ENCODE data around the gene BLVRA. TPM values are rescaled to one million over a fixed set of nuclear protein-coding genes. Genes with fewer than 3 reads are reported as not detected.

Gene BLVRA
- total RNA-seq, 1 donor from 2014 or later: 32.2 TPM

- intact Hi-C loops (cut with micrococcal nuclease): no loop called here
- H3K27ac Mint-ChIP-seq: no peak overlapping the region
- H3K4me1 Mint-ChIP-seq (ENCODE audit: low read depth): peaks cover 30% of the 10 kb centered on the region
- DNase-seq (ENCODE audit: low spot score): no peak
- no peaks in the 10 kb centered on the region for H3K36me3 Mint-ChIP-seq (ENCODE audit: low read depth)
- no peak overlapping the region for H3K4me3 Mint-ChIP-seq (ENCODE audit: low read depth)
- peaks cover 21% of the 10 kb centered on the region for H3K27me3 Mint-ChIP-seq (ENCODE audit: low read depth)
- H3K9me3 Mint-ChIP-seq: no peaks in the 10 kb centered on the region
Measured at GRCh38 chr7:43753843-43754242, 4.6 kb upstream of the BLVRA start.

- no peak for DNase-seq (ENCODE audit: low spot score)
- H3K9me3 Mint-ChIP-seq: no peaks in the 10 kb centered on the region
Measured at GRCh38 chr7:43754596-43754995, 3.9 kb upstream of the BLVRA start.

GRCh38 chr7:43756368-43757072 is 2.0 kb upstream of the BLVRA start:
- Mint-ChIP-seq H3K36me3 (ENCODE audit: low read depth) (peaks cover 3% of the 10 kb centered on the region), H3K27me3 (ENCODE audit: low read depth) (peaks cover 27% of the 10 kb centered on the region), H3K4me1 (ENCODE audit: low read depth) (peaks cover 32% of the 10 kb centered on the region), H3K4me3 (ENCODE audit: low read depth) (peak overlapping the region; percentile 40), H3K27ac (no peak overlapping the region), H3K9me3 (no peaks in the 10 kb centered on the region)
- intact Hi-C loops (cut with micrococcal nuclease): loop anchor here (1.0 to 2.0 kb wide), 2 partner anchors 21 to 108 kb away; no protein-coding TSS in a partner anchor
- no peak for DNase-seq (ENCODE audit: low spot score)

More at GRCh38 chr7:43754596-43754995, 3.9 kb upstream of the BLVRA start:
- Mint-ChIP-seq H3K27ac (no peak overlapping the region), H3K36me3 (ENCODE audit: low read depth) (no peaks in the 10 kb centered on the region), H3K4me3 (ENCODE audit: low read depth) (no peak overlapping the region), H3K4me1 (ENCODE audit: low read depth) (peaks cover 35% of the 10 kb centered on the region), H3K27me3 (ENCODE audit: low read depth) (peaks cover 21% of the 10 kb centered on the region)
- intact Hi-C loops (cut with micrococcal nuclease): no loop called here

GRCh38 chr7:43757073-43757720 is 1.3 kb upstream of the BLVRA start:
- DNase-seq (ENCODE audit: low spot score): no peak
- H3K27ac Mint-ChIP-seq: no peak overlapping the region
- peaks cover 3% of the 10 kb centered on the region for H3K36me3 Mint-ChIP-seq (ENCODE audit: low read depth)
- peaks cover 27% of the 10 kb centered on the region for H3K27me3 Mint-ChIP-seq (ENCODE audit: low read depth)
- no peaks in the 10 kb centered on the region for H3K9me3 Mint-ChIP-seq
- H3K4me1 Mint-ChIP-seq (ENCODE audit: low read depth): peaks cover 35% of the 10 kb centered on the region
- H3K4me3 Mint-ChIP-seq (ENCODE audit: low read depth): peak overlapping the region; percentile 40
- intact Hi-C loops (cut with micrococcal nuclease): loop anchor here (2.0 kb wide), 1 partner anchor 108 kb away; no protein-coding TSS in a partner anchor

GRCh38 chr7:43758822-43759683 is 573 bp downstream of the BLVRA start:
- peak; percentile 43 for DNase-seq (ENCODE audit: low spot score)
- H3K4me1 Mint-ChIP-seq (ENCODE audit: low read depth): peaks cover 41% of the 10 kb centered on the region
- H3K4me3 Mint-ChIP-seq (ENCODE audit: low read depth): peak overlapping the region; percentile 73
- intact Hi-C loops (cut with micrococcal nuclease): loop anchor here (2.0 kb wide), 1 partner anchor 30 kb away; the partner anchor contains the start of gene COA1
- no peaks in the 10 kb centered on the region for H3K9me3 Mint-ChIP-seq
- H3K27me3 Mint-ChIP-seq (ENCODE audit: low read depth): peaks cover 20% of the 10 kb centered on the region
- peaks cover 3% of the 10 kb centered on the region for H3K36me3 Mint-ChIP-seq (ENCODE audit: low read depth)
- no peak overlapping the region for H3K27ac Mint-ChIP-seq

- peaks cover 3% of the 10 kb centered on the region for H3K36me3 Mint-ChIP-seq (ENCODE audit: low read depth)
- intact Hi-C loops (cut with micrococcal nuclease): no loop called here
- no peak overlapping the region for H3K4me3 Mint-ChIP-seq (ENCODE audit: low read depth)
- no peak for DNase-seq (ENCODE audit: low spot score)
- no peaks in the 10 kb centered on the region for H3K9me3 Mint-ChIP-seq
- H3K27ac Mint-ChIP-seq: no peak overlapping the region
- H3K4me1 Mint-ChIP-seq (ENCODE audit: low read depth): peaks cover 49% of the 10 kb centered on the region
- peaks cover 19% of the 10 kb centered on the region for H3K27me3 Mint-ChIP-seq (ENCODE audit: low read depth)
Measured at GRCh38 chr7:43760861-43761260, 2.4 kb downstream of the BLVRA start.

- Mint-ChIP-seq H3K27ac (no peak overlapping the region), H3K4me3 (ENCODE audit: low read depth) (no peak overlapping the region), H3K27me3 (ENCODE audit: low read depth) (peaks cover 19% of the 10 kb centered on the region), H3K4me1 (ENCODE audit: low read depth) (peaks cover 44% of the 10 kb centered on the region), H3K36me3 (ENCODE audit: low read depth) (peaks cover 3% of the 10 kb centered on the region), H3K9me3 (no peaks in the 10 kb centered on the region)
- intact Hi-C loops (cut with micrococcal nuclease): no loop called here
- no peak for DNase-seq (ENCODE audit: low spot score)
Measured at GRCh38 chr7:43761382-43761781, 2.9 kb downstream of the BLVRA start.

GRCh38 chr7:43761938-43762692 is 3.6 kb downstream of the BLVRA start:
- Mint-ChIP-seq H3K27ac (no peak overlapping the region), H3K4me3 (ENCODE audit: low read depth) (no peak overlapping the region), H3K27me3 (ENCODE audit: low read depth) (peaks cover 15% of the 10 kb centered on the region), H3K36me3 (ENCODE audit: low read depth) (peaks cover 3% of the 10 kb centered on the region), H3K4me1 (ENCODE audit: low read depth) (peaks cover 36% of the 10 kb centered on the region), H3K9me3 (no peaks in the 10 kb centered on the region)
- no peak for DNase-seq (ENCODE audit: low spot score)
- intact Hi-C loops (cut with micrococcal nuclease): no loop called here

- peaks cover 27% of the 10 kb centered on the region for H3K4me1 Mint-ChIP-seq (ENCODE audit: low read depth)
- H3K27me3 Mint-ChIP-seq (ENCODE audit: low read depth): peaks cover 6% of the 10 kb centered on the region
- intact Hi-C loops (cut with micrococcal nuclease): no loop called here
- no peaks in the 10 kb centered on the region for H3K9me3 Mint-ChIP-seq
- no peak for DNase-seq (ENCODE audit: low spot score)
- peaks cover 3% of the 10 kb centered on the region for H3K36me3 Mint-ChIP-seq (ENCODE audit: low read depth)
- H3K4me3 Mint-ChIP-seq (ENCODE audit: low read depth): no peak overlapping the region
- no peak overlapping the region for H3K27ac Mint-ChIP-seq
Measured at GRCh38 chr7:43763183-43763582, 4.7 kb downstream of the BLVRA start.

- DNase-seq (ENCODE audit: low spot score): no peak
- intact Hi-C loops (cut with micrococcal nuclease): no loop called here
- Mint-ChIP-seq H3K9me3 (no peaks in the 10 kb centered on the region), H3K4me1 (ENCODE audit: low read depth) (peaks cover 30% of the 10 kb centered on the region), H3K36me3 (ENCODE audit: low read depth) (peaks cover 3% of the 10 kb centered on the region), H3K27ac (no peak overlapping the region), H3K4me3 (ENCODE audit: low read depth) (no peak overlapping the region), H3K27me3 (ENCODE audit: low read depth) (peaks cover 6% of the 10 kb centered on the region)
Measured at GRCh38 chr7:43764039-43764761, 5.7 kb downstream of the BLVRA start.

- Mint-ChIP-seq H3K9me3 (no peaks in the 10 kb centered on the region), H3K4me3 (ENCODE audit: low read depth) (no peak overlapping the region), H3K36me3 (ENCODE audit: low read depth) (peaks cover 3% of the 10 kb centered on the region), H3K4me1 (ENCODE audit: low read depth) (peaks cover 27% of the 10 kb centered on the region), H3K27ac (no peak overlapping the region), H3K27me3 (ENCODE audit: low read depth) (peaks cover 6% of the 10 kb centered on the region)
- intact Hi-C loops (cut with micrococcal nuclease): no loop called here
- no peak for DNase-seq (ENCODE audit: low spot score)
Measured at GRCh38 chr7:43764807-43765491, 6.5 kb downstream of the BLVRA start.

Data from activated T-helper 2 cell treated with anti-CD3 and anti-CD28 coated beads, Interferon-gamma antibody, Interleukin-2, Interleukin-4, amounts not matched to agents 10 μg/mL and 5 μg/mL and 100 μg/mL, durations not matched to agents 14 hours and 24 hours and 36 hours (primary cell).